GM13976 (cell line): Measurements from ENCODE around the gene MTFP1.
A peak's percentile ranks its signal among the peaks of the same experiment; 100 is the strongest.

Source experiments
- DNase-seq: peaks from one replicate; pipeline ENCODE4 v3.0.0; 2012; ENCODE audit warnings: low spot score
- in situ Hi-C: fragments of 300-500 bp; cut with MboI; formaldehyde crosslinking; loops from one replicate; pipeline ENCODE4 v1.12.0; 2022; ENCODE audit warnings: low sequenced_read_pairs, mixed read lengths, inconsistent platforms; ENCODE audit not compliant: unreplicated experiment
- TF ChIP-seq, protein P1 (sequence below): IDR thresholded peaks from 2 replicates; pipeline ENCODE4 v1.5.1; 2012; ENCODE audit warnings: borderline replicate concordance, mild to moderate bottlenecking; ENCODE audit not compliant: insufficient read depth; ENCODE audit errors: extremely low read depth, missing control alignments, control extremely low read depth

MTFP1 gene

DNA sequence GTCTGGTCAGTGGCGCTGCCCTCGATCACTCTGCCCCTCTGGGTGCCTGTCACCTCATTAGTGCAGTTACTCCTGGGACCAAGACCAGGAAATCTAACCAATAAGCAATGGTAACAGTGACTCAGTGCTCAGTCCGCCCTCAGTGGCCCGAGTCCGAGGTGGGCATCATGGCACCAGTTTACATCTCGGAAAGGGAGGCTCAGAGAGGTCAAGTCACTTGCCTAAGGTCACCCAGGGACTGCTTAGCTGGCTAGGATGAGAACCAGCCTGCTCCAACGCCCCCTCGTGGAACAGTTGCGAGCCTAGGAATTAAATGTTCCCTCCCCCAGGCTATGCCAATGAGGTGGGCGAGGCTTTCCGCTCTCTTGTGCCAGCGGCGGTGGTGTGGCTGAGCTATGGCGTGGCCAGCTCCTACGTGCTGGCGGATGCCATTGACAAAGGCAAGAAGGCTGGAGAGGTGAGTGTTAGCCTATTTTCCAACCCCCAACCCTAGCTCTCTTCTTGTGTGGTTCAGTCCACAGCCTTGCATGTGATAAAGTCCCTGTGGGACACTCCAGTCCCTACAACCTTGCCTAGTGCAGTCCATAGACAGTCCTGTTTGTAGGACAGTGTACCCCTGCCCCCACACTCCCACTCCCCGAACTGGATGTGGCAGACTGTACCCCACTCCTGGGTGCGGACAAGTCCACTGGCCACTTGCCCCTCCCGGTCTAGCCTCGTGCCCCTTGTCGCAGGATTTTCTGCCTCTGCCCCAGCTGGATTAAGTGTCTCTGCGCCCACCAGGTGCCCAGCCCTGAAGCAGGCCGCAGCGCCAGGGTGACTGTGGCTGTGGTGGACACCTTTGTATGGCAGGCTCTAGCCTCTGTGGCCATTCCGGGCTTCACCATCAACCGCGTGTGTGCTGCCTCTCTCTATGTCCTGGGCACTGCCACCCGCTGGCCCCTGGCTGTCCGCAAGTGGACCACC, 1.1 kb downstream of the MTFP1 start:
- TF ChIP-seq, protein P1, sequence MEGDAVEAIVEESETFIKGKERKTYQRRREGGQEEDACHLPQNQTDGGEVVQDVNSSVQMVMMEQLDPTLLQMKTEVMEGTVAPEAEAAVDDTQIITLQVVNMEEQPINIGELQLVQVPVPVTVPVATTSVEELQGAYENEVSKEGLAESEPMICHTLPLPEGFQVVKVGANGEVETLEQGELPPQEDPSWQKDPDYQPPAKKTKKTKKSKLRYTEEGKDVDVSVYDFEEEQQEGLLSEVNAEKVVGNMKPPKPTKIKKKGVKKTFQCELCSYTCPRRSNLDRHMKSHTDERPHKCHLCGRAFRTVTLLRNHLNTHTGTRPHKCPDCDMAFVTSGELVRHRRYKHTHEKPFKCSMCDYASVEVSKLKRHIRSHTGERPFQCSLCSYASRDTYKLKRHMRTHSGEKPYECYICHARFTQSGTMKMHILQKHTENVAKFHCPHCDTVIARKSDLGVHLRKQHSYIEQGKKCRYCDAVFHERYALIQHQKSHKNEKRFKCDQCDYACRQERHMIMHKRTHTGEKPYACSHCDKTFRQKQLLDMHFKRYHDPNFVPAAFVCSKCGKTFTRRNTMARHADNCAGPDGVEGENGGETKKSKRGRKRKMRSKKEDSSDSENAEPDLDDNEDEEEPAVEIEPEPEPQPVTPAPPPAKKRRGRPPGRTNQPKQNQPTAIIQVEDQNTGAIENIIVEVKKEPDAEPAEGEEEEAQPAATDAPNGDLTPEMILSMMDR, result peak; percentile 36
- DNase-seq, result peak; percentile 79
- in situ Hi-C loops, result no loop called here

- in situ Hi-C loops, result no loop called here
- no peak for DNase-seq
- TF ChIP-seq, protein P1, result no peak
These were observed 2.3 kb downstream of the MTFP1 start for GRCh38 chr22:30427871-30428270.

GRCh38 chr22:30429887-30430286, 4.3 kb downstream of the MTFP1 start:
- TF ChIP-seq, protein P1, result no peak
- no peak for DNase-seq
- in situ Hi-C loops, result no loop called here

DNA sequence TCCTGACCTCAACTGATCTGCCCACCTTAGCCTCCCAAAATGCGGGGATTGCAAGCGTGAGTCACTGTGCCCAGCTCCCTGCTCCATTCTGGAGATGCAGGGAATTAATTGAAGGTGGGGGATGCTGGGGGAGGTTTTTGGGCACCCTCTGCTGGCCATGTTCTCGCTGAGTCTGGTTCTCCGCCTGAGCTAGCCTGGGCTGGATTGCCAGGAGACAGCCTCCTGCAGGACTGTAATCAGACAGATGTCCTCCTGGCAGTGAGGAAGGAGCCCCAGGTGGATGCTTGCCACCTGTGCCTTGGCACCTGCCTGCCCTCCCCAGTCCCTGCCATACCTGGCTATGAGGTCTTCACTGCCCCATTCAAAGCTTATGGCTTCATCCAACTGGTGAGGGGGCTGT, 5.4 kb downstream of the MTFP1 start:
- TF ChIP-seq, protein P1, result no peak
- no peak for DNase-seq

GRCh38 chr22:30432096-30432495, 6.5 kb downstream of the MTFP1 start:
- TF ChIP-seq, protein P1, result no peak
- DNase-seq, result no peak
- in situ Hi-C loops, result no loop called here

More for the DNA sequence above, 5.4 kb downstream of the MTFP1 start:
- in situ Hi-C loops, result no loop called here

DNA sequence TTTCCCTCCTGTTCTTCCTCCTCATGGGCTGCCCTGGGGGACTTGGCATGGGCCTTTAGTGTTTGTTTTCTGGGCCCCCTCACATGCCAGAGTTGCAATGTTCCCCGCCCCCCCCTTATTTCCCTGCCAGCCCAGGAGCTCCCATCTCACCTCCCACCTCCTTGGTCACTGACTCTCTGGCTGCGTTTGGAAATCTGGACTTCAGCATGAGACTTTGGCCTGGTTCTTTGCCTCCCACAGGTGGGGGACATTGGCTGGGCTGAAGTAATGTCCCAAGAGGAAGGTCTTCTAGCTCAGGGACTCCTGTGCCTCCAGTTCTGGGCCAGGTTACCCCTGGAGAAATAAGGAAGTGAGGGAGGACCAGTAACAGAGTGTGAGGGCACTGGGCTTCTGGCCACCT, 7.0 kb downstream of the MTFP1 start:
- TF ChIP-seq, protein P1, result no peak
- DNase-seq, result no peak
- in situ Hi-C loops, result no loop called here
